H1 (cell line): ENCODE results near the gene NPR1. TPM values are rescaled to one million over a fixed set of nuclear protein-coding genes. Genes with fewer than 3 reads are reported as not detected.

Experiments
- CTCF ChIA-PET: fragments of 300-600 bp; sonication (Branson Sonifier 250); formaldehyde crosslinking; loops from one replicate; lab custom pipeline; 2021; ENCODE audit not compliant: partially characterized antibody; lab: Charles Lee
- POLR2A ChIA-PET: fragments of 300-600 bp; sonication (Branson Sonifier 250); formaldehyde crosslinking; loops from one replicate; lab custom pipeline; 2021; ENCODE audit warnings: inconsistent platforms; ENCODE audit not compliant: partially characterized antibody; lab: Charles Lee
- DNase-seq, 2 experiments: peaks; one replicate each; pipeline versions ENCODE4 v3.0.0 to v3.0.0-alpha.2; 2010 to 2022; ENCODE audit warnings: low spot score in 2 of 2, low read depth in 1 of 2, mixed read lengths in 1 of 2
- FAIRE-seq: peaks from 2 replicates; lab custom pipeline; 2011; peaks lifted over from hg19 to GRCh38; lab: Jason Lieb, UNC
- H2AFZ ChIP-seq: 2 replicates; pipeline ENCODE4 v1.8.1; 2012; ENCODE audit warnings: low read length, inconsistent platforms
- H2AK5ac ChIP-seq: 2 replicates; pipeline ENCODE4 v1.6.1; 2013; ENCODE audit warnings: low read depth, low read length
- H2BK120ac ChIP-seq: replicated peaks from 2 replicates; pipeline ENCODE3; 2013; ENCODE audit warnings: low read depth, low read length, inconsistent platforms
- H2BK12ac ChIP-seq: 2 replicates; pipeline ENCODE4 v1.6.1; 2013; ENCODE audit warnings: low read depth, low read length
- H2BK15ac ChIP-seq: 2 replicates; pipeline ENCODE4 v1.6.1; 2013; ENCODE audit warnings: low read length
- H2BK20ac ChIP-seq: 2 replicates; pipeline ENCODE4 v1.6.1; 2013; ENCODE audit warnings: low read length
- H2BK5ac ChIP-seq: 2 replicates; pipeline ENCODE4 v1.6.1; 2013; ENCODE audit warnings: low read depth, low read length
- H3K14ac ChIP-seq: 2 replicates; pipeline ENCODE4 v1.6.1; 2013; ENCODE audit warnings: inconsistent platforms; ENCODE audit not compliant: insufficient read length
- H3K18ac ChIP-seq: 2 replicates; pipeline ENCODE4 v1.6.1; 2013; ENCODE audit warnings: low read length; ENCODE audit errors: extremely low read depth
- H3K23ac ChIP-seq: 2 replicates; pipeline ENCODE4 v1.6.1; 2013; ENCODE audit warnings: inconsistent platforms; ENCODE audit not compliant: insufficient read length
- H3K23me2 ChIP-seq: 2 replicates; pipeline ENCODE4 v1.6.1; 2013; ENCODE audit warnings: low read depth, low read length
- H3K27ac ChIP-seq: 2 replicates; pipeline ENCODE4 v1.6.1; 2011; ENCODE audit warnings: low read depth, low read length, inconsistent platforms
- H3K27me3 ChIP-seq, 4 experiments: replicated peaks in 1 of 4; 1 replicate in 1 of 4; 2 replicates in 3 of 4; pipeline versions ENCODE4 v1.6.1 to v1.8.1; 2011 to 2013; ENCODE audit warnings: low read length in 3 of 4, mild to moderate bottlenecking in 3 of 4, inconsistent platforms in 2 of 4, mixed read lengths in 2 of 4, moderate library complexity in 1 of 4; ENCODE audit not compliant: control insufficient read depth in 3 of 4, insufficient read depth in 3 of 4; ENCODE audit errors: extremely low read depth in 1 of 4
- H3K36me3 ChIP-seq, 4 experiments: 2 replicates each; pipeline versions ENCODE4 v1.6.1 to v1.8.1; 2011 to 2013; ENCODE audit warnings: mild to moderate bottlenecking in 4 of 4, low read length in 3 of 4, moderate library complexity in 2 of 4, control low read depth in 1 of 4, inconsistent platforms in 1 of 4; ENCODE audit not compliant: insufficient read depth in 4 of 4, control insufficient read depth in 2 of 4
- H3K4ac ChIP-seq: replicated peaks from 2 replicates; pipeline ENCODE3; 2013; ENCODE audit warnings: low read length, low read depth, mixed read lengths, inconsistent platforms; ENCODE audit not compliant: insufficient read length
- H3K4me1 ChIP-seq, 4 experiments: replicated peaks in 1 of 4; 1 replicate in 1 of 4; 2 replicates in 3 of 4; pipeline versions ENCODE4 v1.6.1 to v1.8.1; 2011 to 2013; ENCODE audit warnings: low read length in 3 of 4, inconsistent platforms in 2 of 4, mixed read lengths in 1 of 4; ENCODE audit not compliant: insufficient read depth in 4 of 4, control insufficient read depth in 3 of 4
- H3K4me2 ChIP-seq, 2 experiments: 2 replicates each; pipeline versions ENCODE4 v1.6.1 to v1.8.1; 2011 to 2013; ENCODE audit warnings: low read depth in 2 of 2, low read length in 2 of 2, control low read depth in 1 of 2, inconsistent platforms in 1 of 2, mild to moderate bottlenecking in 1 of 2; ENCODE audit not compliant: insufficient read depth in 1 of 2
- H3K4me3 ChIP-seq, 4 experiments: fragments of 200-600, 300-600 bp in 1 of 4; sonication (generic), shearing (Covaris generic), sonication (Bioruptor Twin) in 1 of 4; 2 replicates each; pipeline versions ENCODE4 v1.5.1 to v1.8.1; 2011 to 2016; ENCODE audit warnings: low read length in 4 of 4, low read depth in 3 of 4, control low read depth in 2 of 4, inconsistent platforms in 2 of 4, mild to moderate bottlenecking in 2 of 4, mixed read lengths in 1 of 4, moderate library complexity in 1 of 4; ENCODE audit not compliant: insufficient read depth in 2 of 4; ENCODE audit errors: extremely low read depth in 1 of 4
- H3K56ac ChIP-seq: replicated peaks from 2 replicates; pipeline ENCODE3; 2013; ENCODE audit warnings: low read depth, mild to moderate bottlenecking, mixed read lengths, low read length, inconsistent platforms; ENCODE audit not compliant: insufficient read length
- H3K79me1 ChIP-seq: 2 replicates; pipeline ENCODE4 v1.6.1; 2013; ENCODE audit warnings: low read depth, low read length, control low read depth
- H3K79me2 ChIP-seq, 2 experiments: 2 replicates each; pipeline versions ENCODE4 v1.6.1 to v1.8.1; 2012 to 2013; ENCODE audit warnings: low read length in 2 of 2, mild to moderate bottlenecking in 2 of 2, inconsistent platforms in 1 of 2; ENCODE audit not compliant: insufficient read depth in 2 of 2, control insufficient read depth in 1 of 2
- H3K9ac ChIP-seq, 4 experiments: replicated peaks in 1 of 4; 1 replicate in 1 of 4; 2 replicates in 3 of 4; pipeline versions ENCODE4 v1.6.1 to v1.8.1; 2011 to 2013; ENCODE audit warnings: low read depth in 3 of 4, low read length in 3 of 4, control low read depth in 2 of 4, mild to moderate bottlenecking in 2 of 4, moderate library complexity in 2 of 4, inconsistent platforms in 1 of 4; ENCODE audit errors: extremely low read depth in 1 of 4
- H3K9me3 ChIP-seq, 2 experiments: 2 replicates each; pipeline versions ENCODE4 v1.6.1 to v1.8.1; 2012 to 2013; ENCODE audit warnings: mild to moderate bottlenecking in 2 of 2, moderate library complexity in 2 of 2, control low read depth in 1 of 2, inconsistent platforms in 1 of 2, low read depth in 1 of 2, low read length in 1 of 2, mixed read lengths in 1 of 2; ENCODE audit not compliant: insufficient read depth in 2 of 2
- H4K20me1 ChIP-seq, 2 experiments: replicated peaks in 1 of 2; 2 replicates each; pipeline versions ENCODE3 to v1.8.1; 2011 to 2013; ENCODE audit warnings: inconsistent platforms in 2 of 2, low read length in 2 of 2, mild to moderate bottlenecking in 1 of 2; ENCODE audit not compliant: insufficient read depth in 2 of 2, control insufficient read depth in 1 of 2
- H4K5ac ChIP-seq: 2 replicates; pipeline ENCODE4 v1.6.1; 2013; ENCODE audit warnings: low read length, low read depth, mixed read lengths, inconsistent platforms; ENCODE audit not compliant: insufficient read length
- H4K8ac ChIP-seq: 2 replicates; pipeline ENCODE4 v1.8.0; 2013; ENCODE audit warnings: mild to moderate bottlenecking, moderate library complexity, low read length, inconsistent platforms; ENCODE audit not compliant: insufficient read depth; ENCODE audit errors: extremely low read depth
- H4K91ac ChIP-seq: replicated peaks from 2 replicates; pipeline ENCODE3; 2013; ENCODE audit warnings: low read length, mixed read lengths, inconsistent platforms; ENCODE audit not compliant: insufficient read length
- CHD2 ChIP-seq: IDR thresholded peaks from 2 replicates; pipeline ENCODE4 v1.6.1; 2012; ENCODE audit warnings: low read length, improper control_type of control experiment
- KDM1A ChIP-seq: fragments of 200-600, 300-600 bp; sonication (generic); IDR thresholded peaks from 2 replicates; pipeline ENCODE4 v1.7.1; 2016; ENCODE audit warnings: mild to moderate bottlenecking, low read length, borderline replicate concordance
- KDM5A ChIP-seq: fragments of 200-600 bp; IDR thresholded peaks from 2 replicates; pipeline ENCODE4 v1.7.1; 2012; ENCODE audit warnings: mild to moderate bottlenecking, low read length, inconsistent platforms, mixed read lengths
- POLR2A ChIP-seq, 2 experiments: IDR thresholded peaks; 1 replicate in 1 of 2; 2 replicates in 1 of 2; pipeline ENCODE4 v1.6.1; 2011; ENCODE audit warnings: low read depth in 2 of 2, low read length in 2 of 2, mild to moderate bottlenecking in 2 of 2; ENCODE audit errors: control extremely low read depth in 1 of 2
- POLR2AphosphoS5 ChIP-seq: IDR thresholded peaks from 2 replicates; pipeline ENCODE4 v1.6.1; 2011; ENCODE audit warnings: low read depth, low read length
- WGBS, 2 experiments: shearing (Covaris generic) in 1 of 2; methylation state at CpG; one replicate each; pipeline versions ENCODE4 v1.1.6 to v1.1.7; 2013 to 2015; ENCODE audit warnings: low lambda C conversion rate in 2 of 2, mixed read lengths in 2 of 2, inconsistent platforms in 1 of 2, low coverage in 1 of 2, missing lambda C conversion rate in 1 of 2; ENCODE audit not compliant: insufficient replicate concordance in 2 of 2, insufficient coverage in 1 of 2, insufficient read length in 1 of 2; ENCODE audit errors: extremely low coverage in 1 of 2, missing lambda C conversion rate in 1 of 2; 5-methylcytosine and 5-hydroxymethylcytosine counted together
- polyA plus RNA-seq, 7 experiments: library from polyadenylated mRNA; depleted of rRNA in 3 of 7; stranded (reverse) in 5 of 7; unstranded in 2 of 7; fragments of >200 nt in 5 of 7; fragments of 200-250 nt in 2 of 7; gene quantifications; 1 replicate in 5 of 7; 2 replicates in 1 of 7; 4 replicates in 1 of 7; pipeline versions ENCODE4 v1.2.1 to v1.2.3, GENCODE V29; 2011 to 2013; ENCODE audit warnings: missing spikeins in 2 of 7, mixed read lengths in 2 of 7
- total RNA-seq: library from RNA; stranded (reverse); fragmentation: NEBNext Ultra II Directional; extraction: Animal tissue kit (Norgen Biotek cat#: 25700); gene quantifications from 2 replicates; pipeline ENCODE4 v1.2.1, GENCODE V29; 2021

The NPR1 gene
- total and polyA plus RNA-seq, 2 of the 8 experiments (the other 6 are each of a cell fraction or from before 2014, with no cell fraction given), result 11.7 to 13.2 TPM

DNA sequence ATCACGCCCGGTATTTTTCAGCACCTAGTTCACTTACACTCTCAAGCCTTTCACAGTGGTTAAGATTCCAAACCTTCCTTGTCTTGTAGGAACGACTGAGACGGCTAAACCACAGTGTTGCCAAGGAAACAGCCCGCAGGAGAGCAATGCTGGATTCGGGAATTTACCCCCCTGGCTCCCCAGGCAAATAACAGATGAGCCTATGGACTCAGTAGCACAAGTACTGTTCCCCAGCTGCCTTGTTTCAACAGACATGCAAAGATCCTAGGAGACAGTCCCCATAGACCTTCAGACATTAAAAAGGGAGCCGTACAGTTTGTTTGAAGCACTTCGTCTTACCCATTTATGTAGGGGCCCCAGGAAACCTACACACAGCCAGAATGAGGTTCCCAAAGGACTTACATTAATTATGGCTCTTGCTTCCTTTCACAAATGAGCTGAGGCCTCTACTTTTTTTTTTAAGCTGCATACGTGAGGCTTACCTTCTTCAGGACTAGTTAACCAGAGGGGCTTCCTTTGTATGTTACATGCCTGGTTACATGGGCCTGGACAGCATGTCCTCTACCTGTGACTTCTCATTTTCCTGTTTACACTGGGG lies 17.3 kb upstream of the NPR1 start:
- Histone ChIP-seq H3K79me2 (peaks cover 0 to 11% of the 10 kb centered on the region in 2 experiments; a peak in 2 of 4 replicates), H2BK120ac (no peak overlapping the region), H3K18ac (no peak overlapping the region), H3K27ac (0 out of 2 replicates have a peak overlapping the region, but pooled peaks have one; percentile 18), H3K4ac (no peak overlapping the region), H2AK5ac (no peak overlapping the region), H3K4me1 (peaks cover 0 to 4% (median 2%) of the 10 kb centered on the region in 4 experiments; a peak in 2 of 7 replicates), H3K79me1 (peaks cover 5% of the 10 kb centered on the region; the same call in 1 of the 2 replicates), H3K56ac (no peak overlapping the region), H3K4me2 (no peak overlapping the region), H4K20me1 (peaks cover 0 to 8% of the 10 kb centered on the region in 2 experiments), H2BK20ac (no peak overlapping the region), H3K14ac (no peak overlapping the region), H4K5ac (no peak overlapping the region), H3K23me2 (no peaks in the 10 kb centered on the region), H3K9me3 (no peaks in the 10 kb centered on the region), H3K4me3 (no peak overlapping the region), H3K9ac (no peak overlapping the region; a peak in 1 of 7 replicates), H3K36me3 (peaks cover 42 to 58% (median 53%) of the 10 kb centered on the region in 4 experiments), H4K91ac (no peak overlapping the region), H2BK5ac (no peak overlapping the region), H3K23ac (no peak overlapping the region), H4K8ac (no peak overlapping the region), H2BK15ac (no peak overlapping the region), H3K27me3 (no peaks in the 10 kb centered on the region), H2AFZ (no peak overlapping the region), H2BK12ac (no peak overlapping the region)
- WGBS, 2 experiments, result 80% methylated on average over 9 of the region's 9 CpGs; no CpG with 5 or more reads in 1 of the 2 experiments
- POLR2A ChIA-PET, result interaction anchor here (0.6 to 19.8 kb wide), 15 partner anchors 9 to 568 kb away, joined by 3 to 343 read pairs (median 4); partner anchors contain the start of genes CHTOP, CREB3L4, ILF2 and NPR1
- CTCF ChIA-PET, result interaction anchor here (0.6 to 1.4 kb wide), 4 partner anchors 15 to 308 kb away, joined by 3 read pairs; no protein-coding TSS in a partner anchor
- DNase-seq (no peak), FAIRE-seq (no peak)
- TF ChIP-seq POLR2A (IDR thresholded peaks at IDR 0.05; ENCODE audit: control extremely low read depth in 1 of 2, low read depth in 2 of 2, low read length in 2 of 2), result peak; percentile 73 to 84
- peak; percentile 46; the same call in 1 of the 2 replicates for TF ChIP-seq CHD2
- TF ChIP-seq KDM1A, result no peak
- TF ChIP-seq KDM5A, result no peak
- TF ChIP-seq POLR2AphosphoS5, result peak; percentile 62
